Measurements from ENCODE around the gene IFITM10.
A peak's percentile ranks its signal among the peaks of the same experiment; 100 is the strongest.

Gene IFITM10

DNA sequence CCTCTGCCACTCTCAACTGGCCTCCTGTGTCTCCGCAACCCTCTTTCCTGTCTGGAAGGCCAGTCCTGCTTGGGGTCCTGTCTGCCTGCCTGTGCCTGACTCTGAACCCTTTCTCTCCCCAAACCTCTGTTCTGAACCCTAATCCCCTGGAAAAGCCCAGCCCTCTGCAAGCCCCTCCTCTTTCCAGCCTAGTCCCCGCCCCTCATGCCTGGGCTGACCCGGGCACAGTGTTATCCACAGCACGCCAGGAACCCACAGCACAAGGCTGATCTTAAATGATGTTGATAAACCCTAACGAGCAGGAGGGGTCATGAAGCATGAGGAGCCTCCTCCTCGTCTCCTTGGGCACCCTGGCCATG, at the start of gene IFITM10:
IFITM10 (minus strand) TSS at position 115 of the 359 bp plus-strand sequence. CDS start 153 bp downstream, outside the sequence.
- DNase-seq (ENCODE audit: low read depth, low spot score): no peak

DNA sequence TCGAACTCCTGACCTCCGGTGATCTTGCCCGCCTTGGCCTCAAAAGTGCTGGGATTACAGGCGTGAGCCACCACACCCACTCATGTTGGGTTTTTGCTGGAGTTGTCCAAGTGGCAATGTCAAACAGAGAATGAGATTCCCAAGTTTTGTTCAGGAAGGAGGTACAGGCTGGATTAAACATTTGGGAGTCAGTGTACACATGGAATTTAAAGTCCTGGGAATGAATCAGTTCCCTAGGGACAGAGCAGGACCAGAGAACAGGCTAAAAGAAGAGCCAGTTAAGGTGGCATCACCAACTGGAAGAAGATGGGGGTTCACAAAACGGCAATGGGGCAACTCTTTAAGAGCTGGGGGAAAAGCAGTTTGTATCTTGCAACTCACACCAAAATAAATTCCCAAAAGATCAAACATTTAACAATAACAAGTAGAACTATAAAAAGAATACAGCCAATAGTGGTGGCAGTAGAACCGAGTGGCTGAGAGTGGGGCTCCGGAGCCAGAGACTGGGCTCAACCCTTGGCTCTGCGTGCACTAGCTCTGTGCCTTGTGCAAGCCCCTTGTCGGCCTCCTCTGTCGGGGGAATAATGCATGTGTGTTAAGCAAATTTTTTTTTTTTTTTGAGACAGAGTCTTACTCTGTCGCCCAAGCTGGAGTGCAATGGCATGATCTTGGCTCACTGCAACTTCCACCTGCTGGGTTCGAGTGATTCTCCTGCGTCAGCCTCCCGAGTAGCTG, 47.2 kb upstream of the IFITM10 start:
- DNase-seq (ENCODE audit: low read depth, low spot score): no peak

DNA sequence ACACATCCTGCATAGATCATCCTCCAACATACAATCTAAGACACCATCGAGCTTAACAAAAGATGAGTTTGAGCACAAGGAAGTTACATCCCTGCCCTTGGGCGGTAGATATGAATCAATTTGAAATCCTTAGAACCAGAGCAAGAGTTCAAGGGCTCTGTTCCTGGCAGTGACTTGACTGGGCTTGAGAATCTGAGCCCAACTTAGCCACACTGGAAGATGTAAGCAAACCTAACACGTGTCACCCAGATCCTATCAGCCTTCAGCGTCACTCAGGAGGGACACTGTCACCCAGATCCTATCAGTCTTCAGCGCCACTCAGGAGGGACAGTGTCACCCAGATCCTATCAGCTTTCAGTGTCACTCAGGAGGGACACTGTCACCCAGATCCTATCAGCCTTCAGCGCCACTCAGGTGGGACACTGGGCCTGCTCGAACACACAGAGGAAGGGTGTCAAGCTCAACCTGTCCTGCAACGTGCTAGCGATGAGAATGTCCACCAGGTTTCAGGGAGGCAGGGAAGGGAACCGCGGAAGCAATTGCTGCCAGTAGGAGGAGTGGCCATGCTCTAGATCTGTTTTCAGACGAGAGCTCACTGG, 46.1 kb upstream of the IFITM10 start:
- peak; percentile 42 for DNase-seq (ENCODE audit: low read depth, low spot score)

DNA sequence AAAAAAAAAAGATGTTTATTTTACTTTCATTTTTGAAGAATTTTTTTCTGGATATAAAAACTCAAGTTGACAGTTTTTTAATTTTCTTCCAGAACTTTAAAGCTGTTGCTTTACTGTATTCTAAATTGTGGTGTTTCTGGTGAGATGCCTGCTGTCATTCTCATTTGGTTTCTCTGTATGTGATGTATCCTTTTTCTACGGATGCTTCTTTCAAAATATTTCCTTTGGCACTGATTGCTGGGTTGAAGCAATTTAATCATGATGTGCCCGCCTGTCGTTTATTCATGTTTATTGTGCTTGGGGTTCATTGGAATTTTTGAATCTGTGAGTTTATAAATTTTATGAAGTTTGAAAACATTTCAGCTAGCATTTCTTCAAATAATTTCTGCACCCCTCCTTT, 42.7 kb upstream of the IFITM10 start:
- DNase-seq (ENCODE audit: low read depth, low spot score): no peak

DNA sequence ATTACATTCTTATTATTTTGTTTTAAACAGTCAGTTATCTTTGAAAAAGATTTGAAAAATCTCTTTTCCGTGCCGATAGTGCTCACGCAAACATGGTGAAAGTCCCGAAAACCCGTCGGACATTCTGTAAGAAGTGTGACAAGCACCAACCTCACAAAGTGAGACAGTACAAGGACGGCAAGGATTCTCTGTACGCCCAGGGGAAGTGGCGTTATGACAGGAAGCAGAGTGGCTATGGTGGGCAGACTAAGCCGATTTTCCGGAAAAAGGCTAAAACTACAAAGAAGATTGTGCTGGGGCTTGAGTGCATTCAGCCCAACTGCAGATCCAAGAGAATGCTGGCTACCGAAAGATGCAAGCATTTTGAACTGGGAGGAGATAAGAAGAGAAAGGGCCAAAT, 42.1 kb upstream of the IFITM10 start:
- no peak for DNase-seq (ENCODE audit: low read depth, low spot score)

DNA sequence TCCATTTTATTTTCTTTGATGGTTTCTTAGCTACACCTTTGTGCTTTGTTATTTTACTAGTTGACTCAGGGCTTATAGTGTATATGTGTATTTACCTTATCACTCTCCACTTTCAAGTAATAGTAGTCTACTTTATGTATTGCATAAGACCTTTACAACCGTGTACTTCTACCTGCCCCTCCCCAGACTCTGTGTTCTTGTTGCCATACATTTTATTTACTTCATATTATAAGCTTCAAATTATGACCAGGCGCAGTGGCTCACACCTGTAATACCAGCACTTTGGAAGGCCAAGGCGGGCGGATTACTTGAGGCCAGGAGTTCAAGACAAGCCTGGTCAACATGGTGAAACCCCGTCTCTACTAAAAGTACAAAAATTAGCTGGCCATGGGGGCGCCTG, 41.5 kb upstream of the IFITM10 start:
- DNase-seq (ENCODE audit: low read depth, low spot score): no peak

DNA sequence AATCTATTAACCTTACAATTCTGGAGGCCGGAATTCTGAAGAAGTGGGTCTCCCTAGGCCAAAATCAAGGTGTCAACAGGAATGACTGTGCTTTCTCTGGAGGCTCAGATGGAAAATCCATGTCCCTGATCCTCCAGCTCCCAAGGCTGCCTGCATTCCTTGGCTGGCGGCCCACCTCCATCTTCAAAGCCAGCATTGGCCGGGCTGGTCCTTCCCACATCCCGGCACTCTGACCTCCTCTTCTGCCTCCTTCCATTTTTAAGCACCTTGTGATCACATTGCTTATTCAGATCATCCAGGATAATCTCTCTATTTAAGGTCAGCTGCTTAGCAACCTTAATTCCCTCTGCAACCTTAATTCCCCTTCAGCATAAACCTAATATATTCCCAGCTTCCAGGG, 36.1 kb upstream of the IFITM10 start:
- DNase-seq (ENCODE audit: low read depth, low spot score): no peak

DNA sequence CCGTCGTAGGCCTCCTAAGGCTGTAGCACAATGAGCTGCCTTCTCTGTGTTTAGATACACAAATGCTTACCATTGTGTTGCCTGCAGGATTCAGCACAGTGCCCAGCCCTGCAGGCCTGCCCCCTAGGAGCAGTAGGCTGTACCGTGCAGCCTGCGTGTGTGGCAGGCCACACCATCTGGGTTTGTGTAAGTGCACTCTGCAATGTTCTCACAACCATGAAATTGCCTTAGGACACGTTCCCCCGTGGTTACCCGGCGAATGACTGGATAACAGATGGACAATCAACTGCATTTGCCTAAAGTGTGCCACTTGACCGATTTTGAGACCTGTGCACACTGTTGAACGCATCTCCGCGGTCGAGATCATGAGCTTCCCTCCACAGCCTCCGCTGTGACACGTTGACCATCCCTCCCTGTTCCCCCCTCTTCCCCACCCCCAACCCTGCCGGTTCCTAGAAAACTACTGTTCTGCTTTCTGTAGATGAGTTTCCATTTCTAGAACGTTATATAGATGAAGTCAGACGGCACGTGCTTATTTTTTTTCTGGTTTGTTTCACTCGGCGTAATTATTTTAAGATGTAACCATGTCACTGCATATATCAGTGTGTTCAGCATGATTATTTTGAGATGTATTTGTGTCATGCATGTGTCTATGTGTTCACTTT, 35.5 kb upstream of the IFITM10 start:
- peak; percentile 24 for DNase-seq (ENCODE audit: low read depth, low spot score)

DNA sequence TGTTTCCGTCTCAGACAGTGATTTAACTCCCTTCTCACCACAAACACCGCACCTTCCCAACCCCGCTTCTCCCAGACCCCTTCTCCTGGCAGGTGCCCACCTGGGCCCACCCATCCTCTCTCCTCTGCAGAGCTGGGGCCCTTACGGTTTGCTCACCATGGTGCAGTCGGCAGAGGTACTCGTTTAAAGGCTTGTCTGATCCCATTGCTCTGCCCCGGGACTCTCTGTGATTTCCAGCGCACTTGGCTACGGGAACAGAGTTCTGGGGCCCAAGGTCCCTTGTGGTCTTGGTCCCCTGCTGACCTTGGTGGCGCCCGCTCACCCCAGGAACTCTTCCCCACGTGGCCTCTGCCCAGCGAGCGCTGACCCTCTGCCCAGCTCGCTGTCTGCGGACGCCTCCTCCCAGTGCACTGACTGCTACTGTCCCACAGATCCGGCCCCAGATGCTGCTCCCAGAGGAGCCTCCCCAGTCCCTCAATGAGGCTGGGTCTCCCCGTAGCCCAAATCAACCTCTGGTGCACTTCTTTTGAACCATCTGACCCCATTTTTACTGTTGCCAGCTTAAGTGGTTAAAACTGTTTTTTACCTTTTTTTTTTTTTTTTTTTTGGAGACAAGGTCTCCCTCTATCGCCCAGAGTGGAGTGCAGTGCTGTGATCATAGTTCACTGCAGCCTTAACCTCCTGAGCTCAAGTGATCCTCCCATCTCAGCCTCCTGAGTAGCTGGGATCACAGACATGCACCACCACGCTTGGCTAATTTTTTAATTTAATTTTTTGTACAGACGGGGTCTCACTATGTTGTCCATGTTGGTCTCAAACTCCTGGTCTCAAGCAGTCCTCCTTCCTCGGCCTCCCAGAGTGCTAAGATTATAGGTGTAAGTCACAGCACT, 34.6 kb upstream of the IFITM10 start:
- no peak for DNase-seq (ENCODE audit: low read depth, low spot score)

DNA sequence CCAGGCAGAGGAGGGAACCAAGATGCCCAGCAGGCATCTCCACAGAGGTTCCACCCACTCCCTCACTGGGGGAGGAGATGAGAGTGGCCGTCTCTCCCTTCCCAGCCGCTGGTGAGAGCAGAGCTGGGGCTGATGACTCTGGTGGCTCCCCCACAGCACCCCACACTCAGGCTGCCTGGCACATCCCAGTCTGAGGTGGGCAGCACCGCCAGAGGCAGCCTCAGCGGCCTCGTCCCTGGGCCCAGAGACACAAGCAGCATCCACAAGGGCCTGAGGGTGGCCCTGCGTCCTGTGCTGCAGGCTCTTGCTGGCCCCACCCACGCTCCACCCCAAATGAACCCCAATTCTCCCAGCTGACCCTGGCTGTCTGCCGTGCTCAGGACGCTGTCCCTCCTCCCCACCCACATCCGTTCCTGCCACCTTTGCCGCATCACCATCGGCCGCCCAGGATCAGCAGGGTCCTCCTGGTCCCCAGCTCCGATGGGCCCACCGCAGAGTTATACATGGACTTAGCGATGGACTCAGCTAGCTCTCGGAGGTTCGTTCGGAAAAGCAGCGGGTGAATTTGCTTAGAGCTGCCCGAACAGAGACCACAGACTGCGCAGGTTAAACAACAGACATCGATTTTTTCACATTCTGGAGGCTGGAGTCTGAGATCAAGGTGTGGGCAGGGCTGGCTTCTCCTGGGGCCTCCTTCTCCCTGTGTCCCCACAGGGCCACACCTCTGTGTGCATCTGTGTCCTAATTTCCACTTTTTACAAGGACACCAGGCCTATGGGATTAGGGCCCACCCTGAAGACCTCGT, 33.5 kb upstream of the IFITM10 start:
- no peak for DNase-seq (ENCODE audit: low read depth, low spot score)

DNA sequence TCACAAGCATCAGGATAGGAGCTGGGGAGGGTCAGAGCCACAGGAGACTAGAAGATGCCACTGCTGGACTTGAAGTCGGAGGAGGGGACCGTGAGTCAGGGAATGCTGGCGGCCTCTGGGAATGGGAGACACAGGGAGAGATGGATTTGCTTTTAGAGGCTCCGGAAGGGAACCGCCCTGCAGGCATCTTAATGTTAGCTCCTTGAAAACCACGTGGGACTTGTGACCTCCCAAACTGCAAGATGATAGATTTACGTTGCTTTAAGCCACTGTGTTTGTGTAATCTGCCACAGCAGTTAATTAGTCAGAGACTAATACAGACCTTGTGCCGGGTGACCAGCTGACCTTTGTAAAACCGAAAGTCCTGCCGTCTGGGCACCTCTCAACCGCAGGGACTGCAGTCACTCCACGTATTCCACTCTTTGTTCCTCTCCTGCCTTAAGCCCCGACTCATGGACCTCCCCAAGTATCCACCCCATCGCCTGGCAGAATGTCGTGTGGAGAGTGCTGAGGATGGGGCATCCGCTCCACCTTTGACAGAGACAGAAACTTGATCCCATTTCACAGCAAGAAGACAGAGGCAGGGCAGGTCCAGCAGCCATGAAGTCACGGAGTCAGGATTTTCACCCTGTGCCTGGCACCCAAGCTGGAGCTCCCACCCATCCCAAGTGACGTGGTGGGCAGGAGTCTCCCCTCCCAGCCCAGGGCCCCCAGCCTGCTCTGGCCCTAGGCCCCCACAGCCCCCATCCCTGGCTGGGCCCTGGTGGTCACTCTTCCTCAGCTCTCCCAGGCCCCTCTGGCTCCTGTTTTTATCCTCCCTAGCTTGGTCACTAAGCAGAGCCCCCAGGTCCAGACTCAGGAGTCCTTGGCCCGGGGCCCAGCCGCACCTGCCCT, 32.7 kb upstream of the IFITM10 start:
- DNase-seq (ENCODE audit: low read depth, low spot score): peak; percentile 25

DNA sequence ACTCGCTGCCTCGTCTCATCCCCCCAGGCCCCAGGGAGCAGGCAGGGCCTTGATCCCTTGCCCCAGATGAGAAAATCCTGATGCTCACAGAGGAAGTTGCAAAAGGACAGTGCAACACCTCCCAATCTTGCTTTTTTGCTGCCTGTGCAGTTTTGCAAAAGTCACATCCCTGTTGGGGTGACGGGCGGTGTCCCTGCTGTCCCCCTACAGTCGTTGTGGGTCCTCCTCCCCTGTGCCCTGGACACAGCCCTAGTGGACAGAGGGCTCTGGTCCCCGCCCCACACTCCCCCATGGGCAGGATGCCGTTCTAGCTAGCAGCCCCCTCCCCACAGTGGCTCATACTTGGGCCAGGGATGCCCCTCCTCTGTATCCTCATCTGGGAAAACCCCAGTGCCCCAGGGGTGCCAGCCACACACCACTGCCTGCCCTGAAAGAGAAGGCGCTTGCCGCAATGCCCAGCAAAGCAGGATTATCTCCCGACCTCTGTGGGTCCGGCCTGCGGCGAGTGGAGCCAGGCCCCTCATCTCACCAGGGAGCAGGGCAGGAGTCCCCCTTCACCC, 31.7 kb upstream of the IFITM10 start:
- DNase-seq (ENCODE audit: low read depth, low spot score): no peak

DNA sequence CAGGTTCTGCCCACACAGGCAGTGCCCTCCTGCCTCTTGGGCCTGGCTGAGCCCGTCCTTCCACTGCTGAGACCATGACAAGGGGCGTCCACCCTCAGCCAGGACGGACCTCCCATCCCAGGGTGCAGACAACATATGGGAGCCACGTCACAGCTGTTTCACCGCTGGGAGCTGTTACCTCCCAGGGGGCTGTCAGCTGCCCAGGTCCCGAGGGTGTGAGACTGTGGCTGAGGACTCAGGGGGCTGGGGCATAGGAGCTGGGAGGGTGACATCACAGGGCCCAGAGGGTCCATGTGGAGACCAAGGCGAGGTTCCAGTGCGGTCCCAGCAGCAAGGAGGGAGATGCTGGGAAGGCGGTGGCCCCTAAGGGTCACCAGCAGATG, 31.2 kb upstream of the IFITM10 start:
- DNase-seq (ENCODE audit: low read depth, low spot score): no peak

DNA sequence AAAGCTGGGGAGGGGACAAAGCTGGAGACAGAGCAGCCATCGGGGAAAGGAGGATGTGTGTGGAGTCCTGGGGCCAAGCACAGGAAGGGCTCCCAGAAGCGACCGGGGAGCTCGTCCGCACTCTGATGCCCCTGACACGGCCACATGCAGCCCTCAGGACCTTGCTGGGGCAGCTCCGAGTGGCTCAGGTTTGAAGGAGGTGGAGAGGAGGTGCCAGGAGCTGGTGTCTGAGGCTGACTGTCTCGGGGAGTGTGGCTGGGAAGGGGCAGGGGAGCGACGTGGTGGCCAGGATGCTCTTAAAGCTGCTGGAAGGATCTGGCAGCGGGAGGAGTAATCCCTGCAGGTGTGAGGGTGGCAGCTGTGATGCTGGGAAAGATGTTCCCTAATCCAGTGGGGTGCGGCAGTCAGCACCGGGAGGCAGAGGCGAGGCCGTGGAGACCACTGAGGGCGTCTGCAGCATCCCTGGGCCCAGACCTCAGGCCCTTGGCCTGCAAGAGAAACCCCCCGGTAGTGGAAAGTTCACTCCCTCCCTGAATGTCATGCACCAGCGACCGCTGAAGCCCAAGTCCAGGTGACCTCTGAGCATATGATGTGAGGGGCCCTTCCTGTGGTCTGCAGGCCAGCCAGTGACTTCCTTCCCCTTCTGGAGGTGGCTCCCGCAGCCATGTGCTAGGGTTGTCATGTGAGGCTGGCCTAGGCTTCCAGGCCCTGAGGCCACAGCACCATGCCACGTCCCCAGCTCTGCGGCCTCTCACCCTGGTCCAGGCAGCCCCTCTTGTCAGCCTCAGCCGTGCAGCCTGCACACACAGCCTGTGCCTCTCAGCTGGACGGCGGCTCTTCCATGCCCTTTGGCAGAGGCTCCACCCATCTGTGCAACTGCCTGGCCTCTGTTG, 30.6 kb upstream of the IFITM10 start:
- DNase-seq (ENCODE audit: low read depth, low spot score): no peak

DNA sequence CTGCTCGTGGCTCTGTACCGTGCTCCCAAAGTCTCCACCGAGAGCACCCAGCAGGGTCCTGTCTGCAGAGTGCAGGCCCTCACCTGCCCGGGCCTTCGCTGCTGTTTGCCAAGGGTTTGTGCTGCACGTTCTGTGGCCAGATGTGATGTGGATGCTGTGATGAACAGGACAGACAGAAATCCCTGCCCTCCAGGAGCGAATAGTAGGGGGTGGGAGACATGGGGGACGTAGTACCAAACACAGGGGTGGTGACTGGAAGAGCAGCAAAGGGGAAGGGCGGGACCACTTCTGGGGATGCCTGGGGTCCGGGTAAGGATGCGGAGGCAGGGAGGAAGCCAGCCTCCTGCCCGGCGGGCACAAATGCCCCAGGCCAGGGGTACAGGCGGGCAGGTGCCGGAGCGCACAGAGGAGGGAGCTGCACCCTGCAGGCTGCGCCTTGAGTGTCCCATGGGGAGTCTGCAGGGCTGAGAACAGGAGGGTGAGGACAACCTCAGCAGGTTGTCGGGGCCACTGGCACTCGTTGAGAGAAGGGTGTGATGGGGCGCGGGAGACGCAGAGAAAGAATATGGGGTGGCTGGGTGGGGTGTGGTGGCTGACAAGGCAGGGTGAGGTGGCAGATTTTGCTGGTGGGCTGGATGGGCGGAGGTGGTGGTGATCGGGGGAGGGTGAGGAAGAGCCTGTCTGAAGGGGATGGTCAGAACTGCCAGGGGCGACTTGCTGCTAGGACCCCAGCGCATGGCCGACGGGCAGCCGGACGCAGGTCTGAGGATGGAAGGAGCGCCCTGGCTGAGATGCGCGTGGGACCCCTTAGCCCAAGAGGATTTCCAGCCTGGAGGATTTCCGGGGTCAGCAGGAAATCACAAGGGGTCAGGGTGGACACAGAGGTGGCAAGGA, 29.7 kb upstream of the IFITM10 start:
- DNase-seq (ENCODE audit: low read depth, low spot score): no peak

DNA sequence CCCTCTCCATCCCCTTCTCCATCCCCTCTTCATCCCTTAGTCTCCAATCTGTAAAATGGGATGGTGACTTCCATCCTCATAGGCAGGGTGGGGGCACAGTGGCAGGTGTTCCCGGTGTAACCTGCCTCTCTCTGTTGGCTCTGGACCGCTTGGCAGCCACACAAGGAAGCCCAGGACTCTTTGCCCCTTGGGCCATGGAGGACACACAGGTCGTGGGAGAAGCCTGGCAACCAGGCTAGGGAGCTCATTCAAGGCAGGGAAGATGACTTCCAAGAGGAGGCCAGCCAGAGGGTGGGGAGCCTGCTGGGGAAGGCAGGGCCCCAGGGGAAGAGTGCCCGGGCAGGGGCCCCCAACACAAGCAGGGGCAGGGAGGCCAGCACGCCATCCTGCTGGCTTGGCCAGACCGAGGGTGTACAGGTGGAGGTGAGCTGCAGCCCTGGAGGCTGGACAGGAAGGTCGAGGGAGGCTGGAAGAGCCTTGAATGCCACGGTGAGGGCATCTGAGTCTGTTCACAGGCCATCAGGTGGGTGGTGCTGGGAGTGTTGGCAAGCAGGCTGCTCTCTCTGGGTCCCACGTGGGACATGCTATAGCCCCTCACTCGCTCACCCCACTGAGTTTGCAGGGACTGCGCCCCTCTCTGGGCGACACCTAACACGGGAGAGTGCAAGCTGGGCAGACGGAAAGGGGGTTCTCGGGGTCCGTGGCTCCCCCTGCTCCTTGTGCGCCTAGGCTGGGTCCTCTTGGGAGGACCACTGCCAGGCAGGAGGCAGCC, 28.8 kb upstream of the IFITM10 start:
- DNase-seq (ENCODE audit: low read depth, low spot score): no peak
